Activated T-cell treated with anti-CD3 and anti-CD28 coated beads for 48 hours (primary cell): ENCODE measurements around the gene ZNF225.
A peak's percentile ranks its signal among the peaks of the same experiment; 100 is the strongest.
"Not testable (repeated sequence)": the region's sequence is repeated elsewhere in the genome, so short reads cannot be mapped to it uniquely, and the experiment has no call there.

Experiments
- DNase-seq: peaks from one replicate; pipeline ENCODE4 v3.0.0-alpha.2; 2020; ENCODE audit warnings: low read depth

Gene ZNF225

DNA sequence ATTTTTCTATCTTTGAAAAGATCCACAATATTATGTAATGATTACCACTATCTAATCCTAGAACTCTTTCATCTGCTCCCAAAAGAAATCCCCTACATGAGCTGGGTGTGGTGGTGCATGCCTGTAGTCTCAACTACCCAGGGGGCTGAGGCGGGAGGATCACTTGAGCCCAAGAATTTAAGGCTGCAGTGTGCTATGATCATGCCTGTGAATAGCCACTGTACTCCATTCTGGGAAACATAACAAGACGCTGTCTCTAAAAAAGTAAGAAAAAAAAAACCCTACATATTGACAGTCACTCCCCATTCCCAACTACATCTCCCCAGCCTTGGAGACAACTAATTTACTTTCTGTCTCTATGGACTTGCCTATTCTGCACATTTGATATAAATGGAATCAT lies 50.6 kb downstream of the ZNF225 start:
- DNase-seq: no peak

DNA sequence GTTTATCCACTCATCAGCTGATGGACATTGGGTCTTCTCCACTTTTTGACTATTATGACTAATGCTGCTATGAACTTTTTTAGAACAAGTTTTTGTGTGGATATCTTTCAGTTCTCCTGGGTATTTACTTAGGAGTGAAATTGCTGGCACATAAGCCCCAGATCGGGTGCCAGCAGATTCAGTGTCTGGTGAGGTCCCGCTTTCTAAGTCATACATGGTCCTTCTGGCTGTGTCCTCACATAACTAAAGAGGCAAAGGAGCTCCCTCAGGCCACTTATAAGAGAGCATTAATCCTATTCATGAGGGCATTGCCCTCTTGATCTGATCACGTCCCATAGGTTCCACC lies 51.1 kb downstream of the ZNF225 start:
- no peak for DNase-seq

GRCh38 chr19:44164673-44165512 lies 51.7 kb downstream of the ZNF225 start, which contains the start of gene ZNF226:
ZNF226 (plus strand) TSS chr19:44165100; CDS start chr19:44170081, 4,981 bp downstream.
- peak; percentile 66 for DNase-seq

DNA sequence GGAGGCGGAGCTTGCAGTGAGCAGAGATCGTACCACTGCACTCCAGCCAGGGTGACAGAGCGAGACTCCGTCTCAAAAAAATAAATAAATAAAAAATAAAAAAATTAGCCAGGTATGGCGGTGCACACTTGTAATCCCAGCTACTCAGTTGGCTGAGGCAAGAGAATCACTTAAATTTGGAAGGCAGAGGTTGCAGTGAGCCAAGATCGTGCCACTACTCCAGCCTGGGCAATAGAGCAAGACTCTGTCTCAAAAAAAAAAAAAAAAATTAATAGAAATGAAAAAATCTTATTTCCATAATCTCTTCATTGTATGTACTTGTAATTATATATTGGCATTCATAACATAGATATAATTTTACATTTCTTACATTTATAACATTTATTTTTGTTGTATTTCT lies 57.5 kb downstream of the ZNF225 start:
- not testable (repeated sequence) for DNase-seq

GRCh38 chr19:44176590-44176989 lies 63.4 kb downstream of the ZNF225 start:
- DNase-seq: no peak

- DNase-seq: no peak
Measured at GRCh38 chr19:44180968-44181367, 67.8 kb downstream of the ZNF225 start.

- no peak for DNase-seq
Measured at GRCh38 chr19:44182145-44182544, 68.9 kb downstream of the ZNF225 start.
